Mesendoderm (in vitro differentiated cells): ENCODE results near the gene DHX38.

Source experiments
- DNase-seq: peaks from one replicate; pipeline ENCODE4 v3.0.0; 2013
- H2AK5ac ChIP-seq: 2 replicates; pipeline ENCODE4 v1.6.1; 2013; ENCODE audit warnings: low read length, inconsistent platforms
- H2BK120ac ChIP-seq: 2 replicates; pipeline ENCODE4 v1.6.1; 2013; ENCODE audit warnings: low read depth, mild to moderate bottlenecking, low read length, moderate library complexity, mixed read lengths
- H2BK15ac ChIP-seq: replicated peaks from 2 replicates; pipeline ENCODE4 v1.6.1; 2013; ENCODE audit warnings: low read depth, mild to moderate bottlenecking, moderate library complexity
- H2BK5ac ChIP-seq: 2 replicates; pipeline ENCODE4 v1.6.1; 2013; ENCODE audit warnings: low read length, inconsistent platforms
- H3K18ac ChIP-seq: 2 replicates; pipeline ENCODE4 v1.6.1; 2013; ENCODE audit warnings: mild to moderate bottlenecking, low read length, mixed read lengths
- H3K23ac ChIP-seq: one replicate; pipeline ENCODE4 v1.6.1; 2013; ENCODE audit warnings: low read length
- H3K27ac ChIP-seq: 2 replicates; pipeline ENCODE4 v1.5.1; 2013; ENCODE audit warnings: low read depth, mild to moderate bottlenecking, inconsistent platforms, low read length, moderate library complexity
- H3K27me3 ChIP-seq: 2 replicates; pipeline ENCODE4 v1.6.1; 2013; ENCODE audit warnings: low read length, control low read depth, mild to moderate bottlenecking, inconsistent platforms; ENCODE audit not compliant: insufficient read depth, poor library complexity
- H3K36me3 ChIP-seq: 2 replicates; pipeline ENCODE4 v1.6.1; 2013; ENCODE audit warnings: low read length, inconsistent platforms; ENCODE audit not compliant: control insufficient read depth, insufficient read depth
- H3K4ac ChIP-seq: one replicate; pipeline ENCODE4 v1.6.1; 2013; ENCODE audit warnings: low read depth, mild to moderate bottlenecking, low read length, moderate library complexity
- H3K4me1 ChIP-seq: 2 replicates; pipeline ENCODE4 v1.6.1; 2013; ENCODE audit warnings: low read depth, low read length, inconsistent platforms; ENCODE audit not compliant: control insufficient read depth
- H3K4me2 ChIP-seq: 2 replicates; pipeline ENCODE4 v1.6.1; 2013; ENCODE audit warnings: low read length
- H3K4me3 ChIP-seq: 2 replicates; pipeline ENCODE4 v1.5.1; 2013; ENCODE audit warnings: mild to moderate bottlenecking, low read length
- H3K56ac ChIP-seq: one replicate; pipeline ENCODE4 v1.6.1; 2013; ENCODE audit warnings: low read length
- H3K79me1 ChIP-seq: 2 replicates; pipeline ENCODE4 v1.6.1; 2013; ENCODE audit warnings: low read length, inconsistent platforms
- H3K79me2 ChIP-seq: 2 replicates; pipeline ENCODE4 v1.6.1; 2013; ENCODE audit warnings: mild to moderate bottlenecking, low read length; ENCODE audit not compliant: control insufficient read depth, insufficient read depth
- H3K9ac ChIP-seq: 2 replicates; pipeline ENCODE4 v1.6.1; 2013; ENCODE audit warnings: low read length, inconsistent platforms
- H4K5ac ChIP-seq: one replicate; pipeline ENCODE4 v1.6.1; 2013; ENCODE audit warnings: low read length
- H4K8ac ChIP-seq: one replicate; pipeline ENCODE4 v1.6.1; 2013; ENCODE audit warnings: low read depth, mild to moderate bottlenecking, control low read depth, low read length, moderate library complexity
- WGBS: extraction: QIAGEN DNeasy Blood & Tissue Kit; methylation state at CpG from one replicate; pipeline ENCODE4 v1.1.7; 2013; ENCODE audit warnings: low lambda C conversion rate, missing lambda C conversion rate; ENCODE audit not compliant: insufficient coverage; ENCODE audit errors: extremely low coverage; 5-methylcytosine and 5-hydroxymethylcytosine counted together

The DHX38 gene

GRCh38 chr16:72101195-72101594 is 7.5 kb downstream of the DHX38 start:
- Histone ChIP-seq H3K9ac (no peak overlapping the region), H2AK5ac (no peak overlapping the region), H3K4me1 (no peaks in the 10 kb centered on the region), H2BK15ac (no peak overlapping the region), H3K23ac (no peak overlapping the region), H4K8ac (no peak overlapping the region), H4K5ac (no peak overlapping the region), H3K36me3 (peaks cover 42% of the 10 kb centered on the region), H3K4me3 (no peak overlapping the region), H3K79me2 (no peaks in the 10 kb centered on the region), H2BK5ac (no peak overlapping the region), H3K18ac (no peak overlapping the region), H3K56ac (no peak overlapping the region), H3K79me1 (peaks cover 2% of the 10 kb centered on the region), H2BK120ac (no peak overlapping the region), H3K4ac (no peak overlapping the region), H3K27ac (no peak overlapping the region), H3K27me3 (no peaks in the 10 kb centered on the region), H3K4me2 (no peak overlapping the region)
- WGBS, result no CpG with 5 or more reads among the region's 10 CpGs
- DNase-seq, result no peak

DNA sequence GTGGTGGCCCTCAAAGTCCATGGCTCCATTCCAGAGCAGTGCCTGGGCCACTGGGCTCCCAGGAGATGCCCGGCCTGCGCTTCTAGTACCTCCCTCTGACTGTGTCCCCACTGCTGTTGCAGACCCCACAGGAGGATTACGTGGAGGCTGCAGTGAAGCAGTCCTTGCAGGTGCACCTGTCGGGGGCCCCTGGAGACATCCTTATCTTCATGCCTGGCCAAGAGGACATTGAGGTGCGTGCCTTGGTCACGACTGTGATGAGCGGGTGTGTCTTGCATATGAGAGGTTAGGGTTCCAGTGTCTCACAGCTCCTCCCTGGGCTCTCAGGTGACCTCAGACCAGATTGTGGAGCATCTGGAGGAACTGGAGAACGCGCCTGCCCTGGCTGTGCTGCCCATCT is 11.3 kb downstream of the DHX38 start:
- no peak overlapping the region for H3K23ac ChIP-seq
- H4K8ac ChIP-seq, result no peak overlapping the region
- no peak overlapping the region for H3K56ac ChIP-seq
- H3K4me1 ChIP-seq, result no peaks in the 10 kb centered on the region
- no peak overlapping the region for H3K4ac ChIP-seq
- H2AK5ac ChIP-seq, result no peak overlapping the region
- no peak overlapping the region for H3K27ac ChIP-seq
- no peaks in the 10 kb centered on the region for H3K27me3 ChIP-seq
- WGBS, result no CpG with 5 or more reads among the region's 9 CpGs
- no peaks in the 10 kb centered on the region for H3K79me2 ChIP-seq
- H2BK5ac ChIP-seq, result no peak overlapping the region
- no peak for DNase-seq
- H2BK120ac ChIP-seq, result no peak overlapping the region
- no peak overlapping the region for H3K18ac ChIP-seq
- H2BK15ac ChIP-seq, result no peak overlapping the region
- no peak overlapping the region for H3K4me2 ChIP-seq
- H3K36me3 ChIP-seq, result peaks cover 42% of the 10 kb centered on the region
- H3K79me1 ChIP-seq, result no peaks in the 10 kb centered on the region
- no peak overlapping the region for H4K5ac ChIP-seq
- no peak overlapping the region for H3K9ac ChIP-seq
- no peak overlapping the region for H3K4me3 ChIP-seq

GRCh38 chr16:72105978-72106377 is 12.3 kb downstream of the DHX38 start:
- no peaks in the 10 kb centered on the region for H3K79me1 ChIP-seq
- no CpG with 5 or more reads among the region's 12 CpGs for WGBS
- H3K4me3 ChIP-seq, result no peak overlapping the region
- H2AK5ac ChIP-seq, result no peak overlapping the region
- no peak overlapping the region for H3K4me2 ChIP-seq
- no peak overlapping the region for H3K18ac ChIP-seq
- no peaks in the 10 kb centered on the region for H3K27me3 ChIP-seq
- no peak overlapping the region for H4K8ac ChIP-seq
- no peak overlapping the region for H2BK15ac ChIP-seq
- H2BK5ac ChIP-seq, result no peak overlapping the region
- no peak overlapping the region for H3K23ac ChIP-seq
- H3K9ac ChIP-seq, result no peak overlapping the region
- no peak overlapping the region for H2BK120ac ChIP-seq
- no peaks in the 10 kb centered on the region for H3K79me2 ChIP-seq
- no peak overlapping the region for H3K56ac ChIP-seq
- no peak overlapping the region for H3K27ac ChIP-seq
- DNase-seq, result no peak
- H4K5ac ChIP-seq, result no peak overlapping the region
- peaks cover 38% of the 10 kb centered on the region for H3K36me3 ChIP-seq
- H3K4ac ChIP-seq, result no peak overlapping the region
- H3K4me1 ChIP-seq, result no peaks in the 10 kb centered on the region

- WGBS, result no CpG with 5 or more reads among the region's 17 CpGs
These were observed 13.7 kb downstream of the DHX38 start for GRCh38 chr16:72107371-72107770.

GRCh38 chr16:72108353-72109102 is 14.9 kb downstream of the DHX38 start:
- H2BK120ac ChIP-seq, result no peak overlapping the region
- no peaks in the 10 kb centered on the region for H3K79me1 ChIP-seq
- no peak overlapping the region for H2BK5ac ChIP-seq
- no peak overlapping the region for H4K8ac ChIP-seq
- H3K79me2 ChIP-seq, result no peaks in the 10 kb centered on the region
- no peak for DNase-seq
- H3K4me2 ChIP-seq, result no peak overlapping the region
- H3K4ac ChIP-seq, result no peak overlapping the region
- H2AK5ac ChIP-seq, result no peak overlapping the region
- no peak overlapping the region for H3K56ac ChIP-seq
- H3K4me3 ChIP-seq, result no peak overlapping the region
- peaks cover 31% of the 10 kb centered on the region for H3K36me3 ChIP-seq
- H3K27ac ChIP-seq, result no peak overlapping the region
- peaks cover 4% of the 10 kb centered on the region for H3K4me1 ChIP-seq
- H2BK15ac ChIP-seq, result no peak overlapping the region
- no peak overlapping the region for H3K9ac ChIP-seq
- H3K23ac ChIP-seq, result no peak overlapping the region
- H4K5ac ChIP-seq, result no peak overlapping the region
- H3K18ac ChIP-seq, result no peak overlapping the region
- no peaks in the 10 kb centered on the region for H3K27me3 ChIP-seq
- WGBS, result no CpG with 5 or more reads among the region's 16 CpGs

More at GRCh38 chr16:72107371-72107770, 13.7 kb downstream of the DHX38 start:
- Histone ChIP-seq H2BK15ac (no peak overlapping the region), H3K18ac (no peak overlapping the region), H4K5ac (no peak overlapping the region), H3K79me1 (no peaks in the 10 kb centered on the region), H2AK5ac (no peak overlapping the region), H3K4me1 (peaks cover 4% of the 10 kb centered on the region), H4K8ac (no peak overlapping the region), H2BK120ac (no peak overlapping the region), H3K36me3 (peaks cover 33% of the 10 kb centered on the region), H2BK5ac (no peak overlapping the region), H3K23ac (no peak overlapping the region), H3K9ac (no peak overlapping the region), H3K27ac (no peak overlapping the region), H3K4me2 (no peak overlapping the region), H3K4me3 (no peak overlapping the region), H3K27me3 (no peaks in the 10 kb centered on the region), H3K4ac (no peak overlapping the region), H3K56ac (no peak overlapping the region), H3K79me2 (no peaks in the 10 kb centered on the region)
- no peak for DNase-seq

DNA sequence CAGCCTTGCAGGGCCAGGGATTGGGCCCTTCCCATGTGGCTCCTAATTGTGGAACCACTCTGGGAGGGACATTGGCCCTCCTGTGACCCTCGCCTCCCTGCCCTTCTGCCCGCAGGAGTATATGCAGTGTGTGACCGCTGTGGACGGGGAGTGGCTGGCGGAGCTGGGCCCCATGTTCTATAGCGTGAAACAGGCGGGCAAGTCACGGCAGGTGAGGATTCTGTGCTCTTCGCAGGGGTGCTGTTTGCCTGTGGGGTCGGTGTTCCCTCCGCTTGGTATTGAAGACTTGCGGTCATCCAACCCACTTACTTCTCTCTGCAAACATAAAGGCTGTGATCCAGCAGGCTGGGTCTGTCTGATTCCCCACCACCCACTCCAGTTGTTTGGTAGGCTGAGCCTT is 15.7 kb downstream of the DHX38 start:
- no peak overlapping the region for H4K5ac ChIP-seq
- H3K79me2 ChIP-seq, result no peaks in the 10 kb centered on the region
- peaks cover 4% of the 10 kb centered on the region for H3K4me1 ChIP-seq
- no peak overlapping the region for H3K18ac ChIP-seq
- H3K4me2 ChIP-seq, result no peak overlapping the region
- H3K79me1 ChIP-seq, result no peaks in the 10 kb centered on the region
- WGBS, result no CpG with 5 or more reads among the region's 12 CpGs
- H4K8ac ChIP-seq, result no peak overlapping the region
- H3K4me3 ChIP-seq, result no peak overlapping the region
- no peak overlapping the region for H3K27ac ChIP-seq
- no peak overlapping the region for H2BK15ac ChIP-seq
- H3K23ac ChIP-seq, result no peak overlapping the region
- DNase-seq, result no peak
- H3K9ac ChIP-seq, result no peak overlapping the region
- H3K27me3 ChIP-seq, result no peaks in the 10 kb centered on the region
- H3K56ac ChIP-seq, result no peak overlapping the region
- no peak overlapping the region for H3K4ac ChIP-seq
- no peak overlapping the region for H2AK5ac ChIP-seq
- H2BK5ac ChIP-seq, result no peak overlapping the region
- H2BK120ac ChIP-seq, result no peak overlapping the region
- H3K36me3 ChIP-seq, result peaks cover 28% of the 10 kb centered on the region
